OCI-LY1 (cell line): ENCODE results near the gene STK24.
"Not testable (repeated sequence)": the region's sequence is repeated elsewhere in the genome, so short reads cannot be mapped to it uniquely, and the experiment has no call there.

Source experiments
- EZH2 ChIP-seq: fragments of 200-600 bp; sonication (generic), shearing (Covaris generic); IDR thresholded peaks from 2 replicates; pipeline ENCODE4 v1.8.0; 2017; ENCODE audit warnings: borderline replicate concordance, mixed run types, mild to moderate bottlenecking, antibody characterized with exemption, low read length, moderate library complexity, mixed read lengths
- TF ChIP-seq, protein P1 (sequence below): fragments of 200-600 bp; sonication (generic), shearing (Covaris generic); IDR thresholded peaks from 2 replicates; pipeline ENCODE4 v1.5.1; 2017; ENCODE audit warnings: mild to moderate bottlenecking, antibody characterized with exemption, low read length, moderate library complexity, mixed read lengths

DNA sequence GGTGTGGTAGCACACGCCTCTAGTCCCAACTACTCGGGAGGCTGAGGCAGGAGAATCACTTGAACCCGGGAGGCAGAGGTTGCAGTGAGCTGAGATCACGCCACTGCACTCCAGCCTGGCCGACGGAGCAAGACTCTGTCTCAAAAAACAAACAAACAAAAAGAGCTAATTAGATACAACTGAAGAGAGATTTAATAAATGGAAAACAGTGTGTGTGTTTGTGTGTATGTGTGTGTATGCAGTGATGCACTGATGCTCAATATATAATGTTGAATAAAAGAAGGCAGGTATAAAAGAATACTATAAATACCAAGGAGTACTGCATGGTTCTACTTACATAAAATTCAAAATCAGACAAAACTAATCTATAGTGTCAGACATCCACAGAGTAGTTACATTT, 13.6 kb upstream of the STK24 start:
- TF ChIP-seq, protein P1, sequence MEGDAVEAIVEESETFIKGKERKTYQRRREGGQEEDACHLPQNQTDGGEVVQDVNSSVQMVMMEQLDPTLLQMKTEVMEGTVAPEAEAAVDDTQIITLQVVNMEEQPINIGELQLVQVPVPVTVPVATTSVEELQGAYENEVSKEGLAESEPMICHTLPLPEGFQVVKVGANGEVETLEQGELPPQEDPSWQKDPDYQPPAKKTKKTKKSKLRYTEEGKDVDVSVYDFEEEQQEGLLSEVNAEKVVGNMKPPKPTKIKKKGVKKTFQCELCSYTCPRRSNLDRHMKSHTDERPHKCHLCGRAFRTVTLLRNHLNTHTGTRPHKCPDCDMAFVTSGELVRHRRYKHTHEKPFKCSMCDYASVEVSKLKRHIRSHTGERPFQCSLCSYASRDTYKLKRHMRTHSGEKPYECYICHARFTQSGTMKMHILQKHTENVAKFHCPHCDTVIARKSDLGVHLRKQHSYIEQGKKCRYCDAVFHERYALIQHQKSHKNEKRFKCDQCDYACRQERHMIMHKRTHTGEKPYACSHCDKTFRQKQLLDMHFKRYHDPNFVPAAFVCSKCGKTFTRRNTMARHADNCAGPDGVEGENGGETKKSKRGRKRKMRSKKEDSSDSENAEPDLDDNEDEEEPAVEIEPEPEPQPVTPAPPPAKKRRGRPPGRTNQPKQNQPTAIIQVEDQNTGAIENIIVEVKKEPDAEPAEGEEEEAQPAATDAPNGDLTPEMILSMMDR, result not testable (repeated sequence)
- TF ChIP-seq EZH2, result not testable (repeated sequence)
